H9 (cell line): ENCODE measurements around the gene GAN. TPM values are rescaled to one million over a fixed set of nuclear protein-coding genes. Genes with fewer than 3 reads are reported as not detected.

ENCODE experiments used
- DNase-seq: peaks from one replicate; pipeline ENCODE4 v3.0.0-alpha.2; 2017
- H2AFZ ChIP-seq: one replicate; pipeline ENCODE4 v1.6.1; 2013; ENCODE audit warnings: mild to moderate bottlenecking, low read length, control low read depth, moderate library complexity
- H2AK5ac ChIP-seq: 2 replicates; pipeline ENCODE4 v1.6.1; 2013; ENCODE audit warnings: low read length, control low read depth, mixed read lengths; ENCODE audit not compliant: insufficient read length
- H2BK120ac ChIP-seq: one replicate; pipeline ENCODE4 v1.6.1; 2013; ENCODE audit warnings: low read depth, mild to moderate bottlenecking, low read length, control low read depth, inconsistent platforms; ENCODE audit not compliant: poor library complexity, severe bottlenecking
- H2BK12ac ChIP-seq: 2 replicates; pipeline ENCODE4 v1.6.1; 2013; ENCODE audit warnings: low read length, control low read depth, mixed read lengths, low read depth; ENCODE audit not compliant: insufficient read length
- H2BK15ac ChIP-seq: 2 replicates; pipeline ENCODE4 v1.6.1; 2013; ENCODE audit warnings: low read depth, low read length, control low read depth
- H2BK20ac ChIP-seq: one replicate; pipeline ENCODE4 v1.6.1; 2013; ENCODE audit warnings: low read depth, mild to moderate bottlenecking, low read length, control low read depth, inconsistent platforms; ENCODE audit not compliant: poor library complexity, severe bottlenecking
- H2BK5ac ChIP-seq: 2 replicates; pipeline ENCODE4 v1.6.1; 2013; ENCODE audit warnings: low read length, control low read depth, mixed read lengths; ENCODE audit not compliant: insufficient read length
- H3K14ac ChIP-seq: 2 replicates; pipeline ENCODE4 v1.6.1; 2013; ENCODE audit warnings: low read length, control low read depth; ENCODE audit not compliant: insufficient read depth
- H3K18ac ChIP-seq: 2 replicates; pipeline ENCODE4 v1.6.1; 2013; ENCODE audit warnings: low read depth, mild to moderate bottlenecking, mixed read lengths, low read length, control low read depth; ENCODE audit not compliant: insufficient read length
- H3K23ac ChIP-seq: 2 replicates; pipeline ENCODE4 v1.6.1; 2013; ENCODE audit warnings: low read length, control low read depth, mixed read lengths, low read depth; ENCODE audit not compliant: insufficient read length
- H3K23me2 ChIP-seq: 2 replicates; pipeline ENCODE4 v1.6.1; 2013; ENCODE audit warnings: low read depth, mild to moderate bottlenecking, mixed read lengths, low read length, control low read depth; ENCODE audit not compliant: insufficient read length, poor library complexity, severe bottlenecking
- H3K27ac ChIP-seq: 2 replicates; pipeline ENCODE4 v1.5.1; 2013; ENCODE audit warnings: low read length, control low read depth, mixed read lengths, low read depth; ENCODE audit not compliant: insufficient read length
- H3K27me3 ChIP-seq: 2 replicates; pipeline ENCODE4 v1.6.1; 2013; ENCODE audit warnings: low read length, control low read depth, inconsistent platforms; ENCODE audit not compliant: insufficient read depth
- H3K4ac ChIP-seq: 2 replicates; pipeline ENCODE4 v1.6.1; 2013; ENCODE audit warnings: low read depth, mild to moderate bottlenecking, control low read depth, inconsistent platforms, low read length, moderate library complexity
- H3K4me1 ChIP-seq: 2 replicates; pipeline ENCODE4 v1.6.1; 2013; ENCODE audit warnings: low read length, control low read depth, inconsistent platforms; ENCODE audit not compliant: insufficient read depth
- H3K4me2 ChIP-seq: 2 replicates; pipeline ENCODE4 v1.6.1; 2013; ENCODE audit warnings: low read length, control low read depth, mixed read lengths; ENCODE audit not compliant: insufficient read length, insufficient read depth
- H3K56ac ChIP-seq: 2 replicates; pipeline ENCODE4 v1.6.1; 2013; ENCODE audit warnings: low read depth, mild to moderate bottlenecking, mixed read lengths, low read length, control low read depth; ENCODE audit not compliant: insufficient read length
- H3K79me1 ChIP-seq: 2 replicates; pipeline ENCODE4 v1.6.1; 2013; ENCODE audit warnings: low read depth, mild to moderate bottlenecking, moderate library complexity, low read length, control low read depth, inconsistent platforms; ENCODE audit not compliant: insufficient read depth, poor library complexity, severe bottlenecking
- H3K79me2 ChIP-seq: 2 replicates; pipeline ENCODE4 v1.6.1; 2013; ENCODE audit warnings: low read length, control low read depth, inconsistent platforms; ENCODE audit not compliant: insufficient read depth
- H3K9ac ChIP-seq: 2 replicates; pipeline ENCODE4 v1.6.1; 2013; ENCODE audit warnings: low read length, control low read depth, mixed read lengths; ENCODE audit not compliant: insufficient read length; ENCODE audit errors: extremely low read depth
- H3K9me3 ChIP-seq: one replicate; pipeline ENCODE4 v1.6.1; 2013; ENCODE audit warnings: low read depth, low read length, inconsistent platforms; ENCODE audit not compliant: control insufficient read depth
- H3T11ph ChIP-seq: one replicate; pipeline ENCODE4 v1.6.1; 2013; ENCODE audit warnings: mild to moderate bottlenecking, low read length, control low read depth, inconsistent platforms
- H4K20me1 ChIP-seq: one replicate; pipeline ENCODE4 v1.6.1; 2013; ENCODE audit not compliant: control insufficient read depth, insufficient read length, insufficient read depth
- H4K5ac ChIP-seq: 2 replicates; pipeline ENCODE4 v1.6.1; 2013; ENCODE audit warnings: low read depth, mild to moderate bottlenecking, mixed read lengths, low read length, control low read depth; ENCODE audit not compliant: insufficient read length
- H4K8ac ChIP-seq: replicated peaks from 2 replicates; pipeline ENCODE4 v1.6.1; 2013; ENCODE audit warnings: low read length, control low read depth, mixed read lengths, low read depth; ENCODE audit not compliant: insufficient read length
- H4K91ac ChIP-seq: 2 replicates; pipeline ENCODE4 v1.6.1; 2013; ENCODE audit warnings: low read depth, mild to moderate bottlenecking, moderate library complexity, mixed read lengths, low read length, control low read depth; ENCODE audit not compliant: insufficient read length
- H3K27ac Mint-ChIP-seq, 3 experiments: 2 replicates in 2 of 3; 3 replicates in 1 of 3; pipeline ENCODE4 v1.8.0; 2020 to 2021; ENCODE audit warnings: mixed read lengths in 3 of 3, mild to moderate bottlenecking in 1 of 3, moderate library complexity in 1 of 3
- H3K27me3 Mint-ChIP-seq: 2 replicates; pipeline ENCODE4 v1.8.0; 2021; ENCODE audit warnings: low read depth, mild to moderate bottlenecking, moderate library complexity, mixed read lengths
- H3K36me3 Mint-ChIP-seq, 3 experiments: 2 replicates in 2 of 3; 3 replicates in 1 of 3; pipeline ENCODE4 v1.8.0; 2020 to 2021; ENCODE audit warnings: low read depth in 3 of 3, mixed read lengths in 3 of 3; ENCODE audit not compliant: insufficient read depth in 1 of 3
- H3K4me1 Mint-ChIP-seq, 2 experiments: 2 replicates each; pipeline ENCODE4 v1.8.0; 2020; ENCODE audit warnings: mixed read lengths in 2 of 2
- H3K4me3 Mint-ChIP-seq, 2 experiments: 2 replicates in 1 of 2; 3 replicates in 1 of 2; pipeline ENCODE4 v1.8.0; 2020 to 2021; ENCODE audit warnings: mild to moderate bottlenecking in 2 of 2, mixed read lengths in 2 of 2, moderate library complexity in 1 of 2
- H3K9me3 Mint-ChIP-seq, 2 experiments: 2 replicates in 1 of 2; 3 replicates in 1 of 2; pipeline ENCODE4 v1.8.0; 2020; ENCODE audit warnings: mild to moderate bottlenecking in 2 of 2, mixed read lengths in 2 of 2, moderate library complexity in 1 of 2
- CTCF ChIP-seq: fragments of 200-600 bp; sonication (generic); conservative IDR thresholded peaks from 3 replicates; pipeline ENCODE4 v1.8.0; 2021; ENCODE audit warnings: antibody characterized with exemption, mild to moderate bottlenecking
- WGBS: extraction: QIAGEN DNeasy Blood & Tissue Kit; methylation state at CpG from one replicate; pipeline ENCODE4 v1.1.7; 2013; ENCODE audit warnings: missing lambda C conversion rate, low lambda C conversion rate, mixed read lengths; ENCODE audit not compliant: insufficient read length; ENCODE audit errors: extremely low coverage; 5-methylcytosine and 5-hydroxymethylcytosine counted together
- total RNA-seq: library from RNA; stranded (reverse); gene quantifications from 2 replicates; pipeline ENCODE4 v1.2.1, GENCODE V29; 2021

Gene GAN
- total RNA-seq, 1 experiment from 2014 or later, result 20.9 TPM

GRCh38 chr16:81284995-81285600 is 29.7 kb upstream of the GAN start:
- H2AK5ac ChIP-seq, result no peak overlapping the region
- no peak overlapping the region for H2BK12ac ChIP-seq
- no peaks in the 10 kb centered on the region for H3K9me3 ChIP-seq
- no peaks in the 10 kb centered on the region for H3K79me1 ChIP-seq
- DNase-seq, result no peak
- H3K9ac ChIP-seq, result no peak overlapping the region
- no peak overlapping the region for H2BK120ac ChIP-seq
- no peak overlapping the region for H2BK20ac ChIP-seq
- H3K79me2 ChIP-seq, result no peaks in the 10 kb centered on the region
- no peak overlapping the region for H3K27ac Mint-ChIP-seq
- no peak overlapping the region for H4K5ac ChIP-seq
- H3K27me3 ChIP-seq, result no peaks in the 10 kb centered on the region
- H3K4me3 Mint-ChIP-seq, result no peak overlapping the region
- no peak overlapping the region for H2BK5ac ChIP-seq
- H3T11ph ChIP-seq, result no peak overlapping the region
- H4K20me1 ChIP-seq, result no peaks in the 10 kb centered on the region
- H3K4me2 ChIP-seq, result no peak overlapping the region
- no peaks in the 10 kb centered on the region for H3K4me1 Mint-ChIP-seq
- H3K23me2 ChIP-seq, result no peaks in the 10 kb centered on the region
- no peaks in the 10 kb centered on the region for H3K9me3 Mint-ChIP-seq
- no peak overlapping the region for H3K14ac ChIP-seq
- TF ChIP-seq CTCF, result no peak
- H2AFZ ChIP-seq, result no peak overlapping the region
- no peaks in the 10 kb centered on the region for H3K4me1 ChIP-seq
- no peak overlapping the region for H3K56ac ChIP-seq
- H3K18ac ChIP-seq, result no peak overlapping the region
- no peak overlapping the region for H3K4ac ChIP-seq
- WGBS, result no CpG with 5 or more reads among the region's 8 CpGs
- no peaks in the 10 kb centered on the region for H3K36me3 Mint-ChIP-seq
- no peak overlapping the region for H2BK15ac ChIP-seq
- no peak overlapping the region for H3K23ac ChIP-seq
- no peak overlapping the region for H4K8ac ChIP-seq
- H4K91ac ChIP-seq, result no peak overlapping the region
- H3K27me3 Mint-ChIP-seq, result no peaks in the 10 kb centered on the region
- H3K27ac ChIP-seq, result no peak overlapping the region
